ENCODE results near the gene CCDC57.

CCDC57 gene

DNA sequence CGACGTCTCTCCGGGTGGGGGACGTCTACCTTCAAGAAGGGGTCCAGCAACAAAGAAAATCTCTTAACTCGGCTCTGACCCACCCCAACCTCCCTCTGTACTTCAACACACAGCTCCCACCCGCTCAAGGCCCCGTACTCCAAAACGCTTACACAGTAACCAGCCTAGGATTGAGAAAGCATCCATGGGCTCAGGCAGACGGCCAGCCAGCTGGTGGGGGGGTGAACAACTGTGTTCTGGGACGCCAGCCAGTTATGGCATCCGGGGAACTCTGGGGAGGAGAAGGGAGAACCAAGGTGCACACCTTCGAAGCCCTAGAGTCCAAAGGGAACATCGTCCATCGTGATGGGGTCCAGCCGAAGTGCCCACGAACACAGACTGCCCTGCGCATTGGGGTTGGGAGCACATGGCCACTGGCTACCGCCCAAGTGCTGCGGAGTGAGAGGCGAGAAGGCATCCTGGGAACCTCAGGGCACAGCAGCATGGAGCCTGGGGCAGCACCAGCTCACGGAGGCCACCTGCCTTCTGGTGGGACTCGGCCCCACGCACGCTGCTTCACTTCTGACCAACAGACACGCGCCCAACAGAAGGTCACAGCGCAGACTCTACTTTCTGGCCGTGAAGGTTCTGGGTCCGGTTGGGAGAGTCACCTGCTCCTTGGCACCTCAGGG lies 30.5 kb upstream of the CCDC57 start:
- H3K36me3 Mint-ChIP-seq (ENCODE audit: low read depth) = peaks cover 99% of the 10 kb centered on the region
- no peak overlapping the region for H3K4me3 Mint-ChIP-seq
- no peaks in the 10 kb centered on the region for H3K27me3 Mint-ChIP-seq
- H3K9me3 Mint-ChIP-seq = no peaks in the 10 kb centered on the region
- intact Hi-C loops (cut with micrococcal nuclease) = loop anchor here (5.0 kb wide), 1 partner anchor 36 kb away; no protein-coding TSS in a partner anchor
- H3K4me1 Mint-ChIP-seq (ENCODE audit: low read depth) = peaks cover 100% of the 10 kb centered on the region
- H3K27ac Mint-ChIP-seq = no peak overlapping the region

DNA sequence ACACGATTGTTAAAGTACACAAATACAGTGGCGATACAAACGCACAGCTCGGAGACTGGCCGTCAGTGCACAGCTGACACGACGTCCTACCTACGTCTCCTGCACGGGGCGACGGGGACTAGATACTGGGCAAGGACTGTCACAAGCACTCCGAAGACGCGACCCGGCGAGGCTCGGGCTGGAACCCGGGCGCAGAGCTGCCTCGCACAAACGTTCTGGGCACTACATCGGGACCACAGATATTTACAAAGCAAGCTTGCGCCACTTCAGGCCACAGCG lies 30.0 kb upstream of the CCDC57 start:
- Mint-ChIP-seq H3K27me3 (no peaks in the 10 kb centered on the region), H3K9me3 (no peaks in the 10 kb centered on the region), H3K4me1 (ENCODE audit: low read depth) (peaks cover 100% of the 10 kb centered on the region), H3K4me3 (no peak overlapping the region), H3K36me3 (ENCODE audit: low read depth) (peaks cover 99% of the 10 kb centered on the region), H3K27ac (peak overlapping the region; percentile 65)
- intact Hi-C loops (cut with micrococcal nuclease) = loop anchor here (5.0 kb wide), 1 partner anchor 35 kb away; no protein-coding TSS in a partner anchor

- Mint-ChIP-seq H3K27ac (peak overlapping the region; percentile 65), H3K4me1 (ENCODE audit: low read depth) (peaks cover 100% of the 10 kb centered on the region), H3K9me3 (no peaks in the 10 kb centered on the region), H3K4me3 (no peak overlapping the region), H3K27me3 (no peaks in the 10 kb centered on the region), H3K36me3 (ENCODE audit: low read depth) (peaks cover 99% of the 10 kb centered on the region)
- intact Hi-C loops (cut with micrococcal nuclease) = loop anchor here (5.0 kb wide), 1 partner anchor 35 kb away; no protein-coding TSS in a partner anchor
These were observed 29.5 kb upstream of the CCDC57 start for GRCh38 chr17:82241926-82242697.

GRCh38 chr17:82241183-82241925 lies 28.7 kb upstream of the CCDC57 start:
- H3K27ac Mint-ChIP-seq = peak overlapping the region; percentile 65
- no peaks in the 10 kb centered on the region for H3K27me3 Mint-ChIP-seq
- peaks cover 99% of the 10 kb centered on the region for H3K36me3 Mint-ChIP-seq (ENCODE audit: low read depth)
- no peak overlapping the region for H3K4me3 Mint-ChIP-seq
- intact Hi-C loops (cut with micrococcal nuclease) = loop anchor here (5.0 kb wide), 1 partner anchor 34 kb away; no protein-coding TSS in a partner anchor
- no peaks in the 10 kb centered on the region for H3K9me3 Mint-ChIP-seq
- H3K4me1 Mint-ChIP-seq (ENCODE audit: low read depth) = peaks cover 100% of the 10 kb centered on the region

GRCh38 chr17:82240506-82241182 lies 28.0 kb upstream of the CCDC57 start:
- Mint-ChIP-seq H3K27ac (peak overlapping the region; percentile 65), H3K4me1 (ENCODE audit: low read depth) (peaks cover 100% of the 10 kb centered on the region), H3K36me3 (ENCODE audit: low read depth) (peaks cover 99% of the 10 kb centered on the region), H3K9me3 (no peaks in the 10 kb centered on the region), H3K27me3 (no peaks in the 10 kb centered on the region), H3K4me3 (peak overlapping the region; percentile 47)
- intact Hi-C loops (cut with micrococcal nuclease) = loop anchor here (5.0 kb wide), 1 partner anchor 33 kb away; no protein-coding TSS in a partner anchor

GRCh38 chr17:82239926-82240505 lies 27.4 kb upstream of the CCDC57 start:
- Mint-ChIP-seq H3K27ac (peak overlapping the region; percentile 65), H3K9me3 (no peaks in the 10 kb centered on the region), H3K4me3 (peak overlapping the region; percentile 4), H3K36me3 (ENCODE audit: low read depth) (peaks cover 99% of the 10 kb centered on the region), H3K4me1 (ENCODE audit: low read depth) (peaks cover 100% of the 10 kb centered on the region), H3K27me3 (no peaks in the 10 kb centered on the region)
- intact Hi-C loops (cut with micrococcal nuclease) = loop anchor here (5.0 to 10.0 kb wide), 3 partner anchors 33 to 82 kb away; no protein-coding TSS in a partner anchor

- H3K27me3 Mint-ChIP-seq = no peaks in the 10 kb centered on the region
- intact Hi-C loops (cut with micrococcal nuclease) = loop anchor here (5.0 to 10.0 kb wide), 2 partner anchors 55 to 83 kb away; no protein-coding TSS in a partner anchor
- peaks cover 99% of the 10 kb centered on the region for H3K36me3 Mint-ChIP-seq (ENCODE audit: low read depth)
- peak overlapping the region; percentile 4 for H3K4me3 Mint-ChIP-seq
- no peaks in the 10 kb centered on the region for H3K9me3 Mint-ChIP-seq
- H3K4me1 Mint-ChIP-seq (ENCODE audit: low read depth) = peaks cover 100% of the 10 kb centered on the region
- peak overlapping the region; percentile 65 for H3K27ac Mint-ChIP-seq
These were observed 26.8 kb upstream of the CCDC57 start for GRCh38 chr17:82239401-82239925.

- H3K27me3 Mint-ChIP-seq = no peaks in the 10 kb centered on the region
- peaks cover 99% of the 10 kb centered on the region for H3K36me3 Mint-ChIP-seq (ENCODE audit: low read depth)
- H3K27ac Mint-ChIP-seq = peak overlapping the region; percentile 65
- H3K4me1 Mint-ChIP-seq (ENCODE audit: low read depth) = peaks cover 100% of the 10 kb centered on the region
- intact Hi-C loops (cut with micrococcal nuclease) = loop anchor here (5.0 to 10.0 kb wide), 2 partner anchors 56 to 84 kb away; no protein-coding TSS in a partner anchor
- H3K4me3 Mint-ChIP-seq = peak overlapping the region; percentile 52
- no peaks in the 10 kb centered on the region for H3K9me3 Mint-ChIP-seq
These were observed 26.0 kb upstream of the CCDC57 start for GRCh38 chr17:82238472-82239201.

DNA sequence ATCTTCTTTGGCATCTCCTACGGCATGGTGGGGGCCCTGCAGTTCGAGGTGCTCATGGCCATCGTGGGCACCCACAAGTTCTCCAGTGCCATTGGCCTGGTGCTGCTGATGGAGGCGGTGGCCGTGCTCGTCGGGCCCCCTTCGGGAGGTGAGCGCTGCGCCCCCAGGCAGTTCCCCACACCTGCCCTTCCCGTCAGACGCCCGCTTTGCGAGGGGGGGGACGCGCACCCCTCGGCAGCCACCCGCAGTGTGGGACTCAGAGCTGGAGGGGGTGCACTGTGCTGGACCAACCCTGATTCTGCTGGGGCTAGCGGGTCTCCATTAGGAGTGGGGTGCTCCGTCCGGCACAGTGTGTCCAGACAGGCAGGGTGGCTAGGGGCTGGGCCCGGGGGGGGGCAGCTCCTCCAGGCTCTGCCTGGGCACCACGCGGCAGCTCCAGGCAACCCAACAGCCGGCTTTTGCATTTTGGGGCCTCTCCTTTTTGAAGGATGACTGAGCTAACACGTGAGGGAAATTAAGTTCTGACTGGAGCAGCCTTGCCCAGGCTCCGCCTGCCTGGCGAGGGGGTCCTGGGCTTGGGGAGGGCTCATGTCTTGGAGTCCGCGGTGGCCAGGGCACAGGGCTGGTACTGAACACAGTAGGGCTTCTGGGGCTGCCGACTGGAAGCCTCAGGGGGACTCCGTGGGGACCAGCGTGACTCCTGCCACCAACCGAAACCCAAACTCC lies 25.3 kb upstream of the CCDC57 start:
- H3K27me3 Mint-ChIP-seq = no peaks in the 10 kb centered on the region
- H3K4me1 Mint-ChIP-seq (ENCODE audit: low read depth) = peaks cover 100% of the 10 kb centered on the region
- intact Hi-C loops (cut with micrococcal nuclease) = loop anchor here (5.0 to 10.0 kb wide), 2 partner anchors 57 to 84 kb away; no protein-coding TSS in a partner anchor
- H3K9me3 Mint-ChIP-seq = no peaks in the 10 kb centered on the region
- H3K27ac Mint-ChIP-seq = peak overlapping the region; percentile 65
- H3K36me3 Mint-ChIP-seq (ENCODE audit: low read depth) = peaks cover 99% of the 10 kb centered on the region
- H3K4me3 Mint-ChIP-seq = peak overlapping the region; percentile 60

DNA sequence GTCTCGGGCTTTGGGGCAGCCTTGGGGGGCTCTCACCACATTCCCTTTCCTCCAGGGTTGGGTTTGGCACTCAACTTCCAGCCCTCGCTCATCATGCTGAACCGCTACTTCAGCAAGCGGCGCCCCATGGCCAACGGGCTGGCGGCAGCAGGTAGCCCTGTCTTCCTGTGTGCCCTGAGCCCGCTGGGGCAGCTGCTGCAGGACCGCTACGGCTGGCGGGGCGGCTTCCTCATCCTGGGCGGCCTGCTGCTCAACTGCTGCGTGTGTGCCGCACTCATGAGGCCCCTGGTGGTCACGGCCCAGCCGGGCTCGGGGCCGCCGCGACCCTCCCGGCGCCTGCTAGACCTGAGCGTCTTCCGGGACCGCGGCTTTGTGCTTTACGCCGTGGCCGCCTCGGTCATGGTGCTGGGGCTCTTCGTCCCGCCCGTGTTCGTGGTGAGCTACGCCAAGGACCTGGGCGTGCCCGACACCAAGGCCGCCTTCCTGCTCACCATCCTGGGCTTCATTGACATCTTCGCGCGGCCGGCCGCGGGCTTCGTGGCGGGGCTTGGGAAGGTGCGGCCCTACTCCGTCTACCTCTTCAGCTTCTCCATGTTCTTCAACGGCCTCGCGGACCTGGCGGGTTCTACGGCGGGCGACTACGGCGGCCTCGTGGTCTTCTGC lies 24.6 kb upstream of the CCDC57 start:
- Mint-ChIP-seq H3K4me3 (peak overlapping the region; percentile 60), H3K9me3 (no peaks in the 10 kb centered on the region), H3K27ac (peak overlapping the region; percentile 65), H3K36me3 (ENCODE audit: low read depth) (peaks cover 97% of the 10 kb centered on the region), H3K4me1 (ENCODE audit: low read depth) (peaks cover 97% of the 10 kb centered on the region), H3K27me3 (no peaks in the 10 kb centered on the region)
- intact Hi-C loops (cut with micrococcal nuclease) = loop anchor here (5.0 to 10.0 kb wide), 2 partner anchors 58 to 85 kb away; no protein-coding TSS in a partner anchor

DNA sequence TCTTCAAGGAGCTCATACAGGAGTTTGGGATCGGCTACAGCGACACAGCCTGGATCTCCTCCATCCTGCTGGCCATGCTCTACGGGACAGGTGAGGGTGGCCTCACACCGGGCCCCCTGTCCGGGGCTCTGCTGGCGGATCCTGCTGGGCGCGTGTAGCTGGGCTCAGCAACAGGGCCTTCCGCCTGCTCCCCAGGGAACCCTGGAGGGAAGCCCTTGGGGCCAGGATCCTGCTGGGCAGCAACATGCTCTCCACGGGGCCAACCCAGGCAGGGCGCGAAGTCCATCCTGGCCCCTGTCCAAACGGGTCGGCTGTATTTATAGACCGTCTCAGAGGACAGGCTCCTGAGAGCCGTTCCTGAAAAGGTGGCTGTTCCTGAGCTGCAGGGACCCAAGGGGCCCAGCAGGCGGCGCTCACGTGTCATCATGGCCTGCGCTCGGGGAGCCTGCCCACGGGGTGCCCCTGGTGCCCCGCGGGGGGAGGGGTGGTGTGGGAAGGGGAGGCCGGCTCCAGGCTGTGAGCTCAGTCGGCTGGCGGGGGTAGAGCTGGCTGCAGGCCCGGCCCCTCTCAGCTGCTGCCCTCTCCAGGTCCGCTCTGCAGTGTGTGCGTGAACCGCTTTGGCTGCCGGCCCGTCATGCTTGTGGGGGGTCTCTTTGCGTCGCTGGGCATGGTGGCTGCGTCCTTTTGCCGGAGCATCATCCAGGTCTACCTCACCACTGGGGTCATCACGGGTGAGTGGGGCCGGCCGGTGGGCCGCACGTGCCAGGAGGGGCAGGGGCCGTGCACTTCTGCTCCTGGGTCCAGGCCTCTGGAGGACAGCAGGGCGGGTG lies 23.7 kb upstream of the CCDC57 start:
- H3K4me3 Mint-ChIP-seq = peak overlapping the region; percentile 35
- intact Hi-C loops (cut with micrococcal nuclease) = loop anchor here (5.0 to 10.0 kb wide), 2 partner anchors 58 to 86 kb away; no protein-coding TSS in a partner anchor
- no peaks in the 10 kb centered on the region for H3K27me3 Mint-ChIP-seq
- H3K4me1 Mint-ChIP-seq (ENCODE audit: low read depth) = peaks cover 92% of the 10 kb centered on the region
- H3K27ac Mint-ChIP-seq = peak overlapping the region; percentile 60
- no peaks in the 10 kb centered on the region for H3K9me3 Mint-ChIP-seq
- H3K36me3 Mint-ChIP-seq (ENCODE audit: low read depth) = peaks cover 95% of the 10 kb centered on the region
